PC-3 (cell line): ENCODE measurements around the gene EPS8. TPM values are rescaled to one million over a fixed set of nuclear protein-coding genes. Genes with fewer than 3 reads are reported as not detected.

ENCODE experiments used
- ATAC-seq: fragments of 200-7000 bp; cut with Tn5 transposase; 2 replicates; pipeline ENCODE4 v1.9.1; 2020; ENCODE audit warnings: mild to moderate bottlenecking, moderate library complexity
- BruUV-seq: library from RNA; stranded (reverse); fragments of 400-500 nt; replicated peaks from 2 replicates; lab custom pipeline; 2021; lab: Mats Ljungman, UMichigan
- CTCF ChIA-PET: fragments of 300-600 bp; sonication (Branson Sonifier 250); formaldehyde crosslinking; loops from one replicate; lab custom pipeline; 2022; ENCODE audit warnings: antibody characterized with exemption; lab: Charles Lee
- POLR2A ChIA-PET: fragments of 300-600 bp; sonication (Branson Sonifier 250); formaldehyde crosslinking; loops from one replicate; lab custom pipeline; 2022; ENCODE audit warnings: antibody characterized with exemption; ENCODE audit not compliant: unreplicated experiment; lab: Charles Lee
- DNase-seq: peaks from one replicate; pipeline ENCODE4 v3.0.0-alpha.2; 2015
- H2AFZ ChIP-seq: fragments of 300-600 bp; sonication (generic); 2 replicates; pipeline ENCODE4 v1.6.0; 2016; ENCODE audit warnings: antibody characterized with exemption, low read length
- H3F3A ChIP-seq: fragments of 300-600 bp; sonication (generic); one replicate; pipeline ENCODE4 v1.6.0; 2017; ENCODE audit warnings: antibody characterized with exemption, low read length, control low read depth, mild to moderate bottlenecking; ENCODE audit not compliant: unreplicated experiment
- H3K27ac ChIP-seq: fragments of 300-600 bp; sonication (generic); 2 replicates; pipeline ENCODE4 v1.5.1; 2016; ENCODE audit warnings: mild to moderate bottlenecking, low read length
- H3K27me3 ChIP-seq: fragments of 300-600 bp; sonication (generic); 2 replicates; pipeline ENCODE4 v1.6.1; 2016; ENCODE audit warnings: low read length, mixed read lengths
- H3K36me3 ChIP-seq: fragments of 300-600 bp; sonication (generic); 2 replicates; pipeline ENCODE4 v1.6.1; 2016; ENCODE audit warnings: low read depth, mixed run types, low read length, mixed read lengths
- H3K4me1 ChIP-seq: fragments of 300-600 bp; sonication (generic); 2 replicates; pipeline ENCODE4 v1.5.1; 2016; ENCODE audit warnings: low read length; ENCODE audit not compliant: insufficient read depth
- H3K4me2 ChIP-seq: fragments of 300-600 bp; sonication (generic); 2 replicates; pipeline ENCODE4 v1.6.0; 2016; ENCODE audit warnings: low read length
- H3K4me3 ChIP-seq: fragments of 300-600 bp; sonication (generic); 2 replicates; pipeline ENCODE4 v1.5.1; 2016; ENCODE audit warnings: mild to moderate bottlenecking, low read length, mixed read lengths
- H3K79me2 ChIP-seq: fragments of 300-600 bp; sonication (generic); 2 replicates; pipeline ENCODE4 v1.6.1; 2017; ENCODE audit warnings: low read length, mixed read lengths
- H3K9ac ChIP-seq: fragments of 300-600 bp; sonication (generic); 2 replicates; pipeline ENCODE4 v1.6.0; 2016; ENCODE audit warnings: mild to moderate bottlenecking, low read length
- H3K9me2 ChIP-seq: fragments of 300-600 bp; sonication (generic); replicated peaks from 2 replicates; pipeline ENCODE4 v1.6.1; 2016; ENCODE audit warnings: mixed run types, low read length, mixed read lengths
- H3K9me3 ChIP-seq: fragments of 300-600 bp; sonication (generic); 2 replicates; pipeline ENCODE4 v1.6.1; 2016; ENCODE audit warnings: low read length, mixed read lengths
- H4K20me1 ChIP-seq: fragments of 300-600 bp; sonication (generic); 2 replicates; pipeline ENCODE4 v1.6.1; 2016; ENCODE audit warnings: low read length, mixed read lengths
- CTCF ChIP-seq: fragments of 300-600 bp; sonication (generic); conservative IDR thresholded peaks from 2 replicates; pipeline ENCODE4 v1.5.1; 2017; ENCODE audit warnings: antibody characterized with exemption, low read depth, mild to moderate bottlenecking, low read length
- EZH2 ChIP-seq: fragments of 300-600 bp; sonication (generic); IDR thresholded peaks from one replicate; pipeline ENCODE4 v1.6.1; 2017; ENCODE audit warnings: antibody characterized with exemption, mild to moderate bottlenecking, low read length; ENCODE audit not compliant: unreplicated experiment
- EZH2phosphoT487 ChIP-seq: fragments of 300-600 bp; sonication (generic); IDR thresholded peaks from 2 replicates; pipeline ENCODE4 v1.6.1; 2018; ENCODE audit warnings: mild to moderate bottlenecking, antibody characterized with exemption, low read length, borderline replicate concordance
- intact Hi-C: fragments of 100-400 bp; cut with micrococcal nuclease; formaldehyde crosslinking; loops from 2 replicates; pipeline ENCODE4 v1.9.0; 2023
- total RNA-seq: library from RNA; depleted of rRNA; stranded (reverse); fragments of >200 nt; gene quantifications from 2 replicates; pipeline ENCODE4 v1.2.3, GENCODE V29; 2014

Gene EPS8
- total RNA-seq, 1 experiment from 2014 or later: 47.4 TPM

GRCh38 chr12:15710860-15711510 lies 78.2 kb downstream of the EPS8 start:
- no peak for DNase-seq
- Histone ChIP-seq H3K9ac (no peak overlapping the region), H3K27ac (0 out of 2 replicates have a peak overlapping the region, but pooled peaks have one; percentile 5), H2AFZ (no peak overlapping the region), H3K27me3 (no peaks in the 10 kb centered on the region), H3K4me2 (no peak overlapping the region), H4K20me1 (no peaks in the 10 kb centered on the region), H3K4me3 (no peak overlapping the region), H3K36me3 (no peaks in the 10 kb centered on the region), H3K4me1 (peaks cover 8% of the 10 kb centered on the region; the same call in 1 of the 2 replicates), H3K79me2 (peaks cover 8% of the 10 kb centered on the region; the same call in 1 of the 2 replicates), H3K9me3 (no peaks in the 10 kb centered on the region), H3F3A (no peaks in the 10 kb centered on the region), H3K9me2 (no peaks in the 10 kb centered on the region)
- ATAC-seq: no peak; the same call in 1 of the 2 replicates
- TF ChIP-seq CTCF (no peak), EZH2 (no peak), EZH2phosphoT487 (no peak)
- POLR2A ChIA-PET: no interaction called here
- intact Hi-C loops: no loop called here
- no TSS peak for BruUV-seq
- CTCF ChIA-PET: no interaction called here

GRCh38 chr12:15709551-15709950 lies 79.6 kb downstream of the EPS8 start:
- no peaks in the 10 kb centered on the region for H3K9me2 ChIP-seq
- H4K20me1 ChIP-seq: no peaks in the 10 kb centered on the region
- ChIA-PET CTCF (no interaction called here), POLR2A (no interaction called here)
- TF ChIP-seq EZH2 (no peak), EZH2phosphoT487 (no peak), CTCF (no peak)
- DNase-seq (no peak), ATAC-seq (no peak)
- no peak overlapping the region for H3K27ac ChIP-seq
- H3K27me3 ChIP-seq: no peaks in the 10 kb centered on the region
- H3F3A ChIP-seq: no peaks in the 10 kb centered on the region
- no peak overlapping the region for H3K4me2 ChIP-seq
- intact Hi-C loops: no loop called here
- H3K9me3 ChIP-seq: no peaks in the 10 kb centered on the region
- H3K4me1 ChIP-seq: peaks cover 10% of the 10 kb centered on the region; the same call in 1 of the 2 replicates
- no peak overlapping the region for H3K9ac ChIP-seq
- 0 out of 2 replicates have a peak, but pooled peaks cover 5% of the 10 kb centered on the region for H3K79me2 ChIP-seq
- no peak overlapping the region for H3K4me3 ChIP-seq
- no peak overlapping the region for H2AFZ ChIP-seq
- no TSS peak for BruUV-seq
- no peaks in the 10 kb centered on the region for H3K36me3 ChIP-seq
